ENCODE results near the gene SPATA3. TPM values are rescaled to one million over a fixed set of nuclear protein-coding genes. Genes with fewer than 3 reads are reported as not detected.

Gene SPATA3
- total and polyA plus RNA-seq, 2 of the 13 experiments (the other 11 are each of a cell fraction or from before 2014, with no cell fraction given): not detected

- peak; percentile 89; the same call in 1 of the 2 replicates for TF ChIP-seq AHDC1 (CRISPR knock-in tag; IDR thresholded peaks at IDR 0.05; ENCODE audit: borderline replicate concordance)
- no peak for TF ChIP-seq BORCS8-MEF2B (CRISPR knock-in tag; IDR thresholded peaks at IDR 0.05)
- TF ChIP-seq SRSF1 (optimal IDR thresholded peaks at IDR 0.05; ENCODE audit: low read depth, low read length): no peak
- TF ChIP-seq MED13 (CRISPR knock-in tag; IDR thresholded peaks at IDR 0.05): 0 out of 2 replicates have a peak, but pooled peaks have one; percentile 65
- no peak for TF ChIP-seq E2F2 (CRISPR knock-in tag; IDR thresholded peaks at IDR 0.05; ENCODE audit: borderline replicate concordance)
- TF ChIP-seq ISX (CRISPR knock-in tag; conservative IDR thresholded peaks at IDR 0.05): no peak
- TF ChIP-seq ZNF335 (CRISPR knock-in tag; IDR thresholded peaks at IDR 0.05): no peak
- TF ChIP-seq GTF2F1 (IDR thresholded peaks at IDR 0.05; ENCODE audit: low read length): no peak
- TF ChIP-seq FOXA1 (IDR thresholded peaks at IDR 0.05): 0 out of 2 replicates have a peak, but pooled peaks have one; percentile 7
- TF ChIP-seq FOXA1 (CRISPR knock-in tag; IDR thresholded peaks at IDR 0.05): 0 out of 2 replicates have a peak, but pooled peaks have one; percentile 50
- TF ChIP-seq ZNF230 (CRISPR knock-in tag; IDR thresholded peaks at IDR 0.05): 0 out of 2 replicates have a peak, but pooled peaks have one; percentile 57
- no peak for TF ChIP-seq ZNF101 (CRISPR knock-in tag; IDR thresholded peaks at IDR 0.05; ENCODE audit: borderline replicate concordance, low read depth)
- 0 out of 2 replicates have a peak, but pooled peaks have one; percentile 84 for TF ChIP-seq ZNF816 (CRISPR knock-in tag; IDR thresholded peaks at IDR 0.05; ENCODE audit: borderline replicate concordance)
- peak; percentile 57 for TF ChIP-seq ASH2L (IDR thresholded peaks at IDR 0.05; ENCODE audit: insufficient read length, low read depth, low read length)
Measured at GRCh38 chr2:231034291-231034882, 38.5 kb downstream of the SPATA3 start (continued).
